GM12878 (cell line): Measurements from ENCODE around the gene KCNRG. TPM values are rescaled to one million over a fixed set of nuclear protein-coding genes. Genes with fewer than 3 reads are reported as not detected.

Source experiments
- ELK1 ChIP-seq: IDR thresholded peaks from 2 replicates; pipeline ENCODE4 v1.6.1; 2012; ENCODE audit warnings: low read depth, low read length, improper control_type of control experiment
- PRDM15 ChIP-seq: fragments of 450-650 bp; formaldehyde crosslinking; IDR thresholded peaks from 2 replicates; pipeline ENCODE4 v1.4.0; 2020; ENCODE audit warnings: mild to moderate bottlenecking, moderate library complexity
- USF1 ChIP-seq: IDR thresholded peaks from 2 replicates; pipeline ENCODE4 v1.6.1; 2011; ENCODE audit warnings: borderline replicate concordance, low read depth, mild to moderate bottlenecking, moderate library complexity, mixed read lengths, low read length; ENCODE audit not compliant: insufficient read depth; ENCODE audit errors: extremely low read length
- ZNF207 ChIP-seq: fragments of 450-650 bp; IDR thresholded peaks from 2 replicates; pipeline ENCODE4 v1.6.1; 2014; ENCODE audit warnings: antibody characterized with exemption, mild to moderate bottlenecking, borderline replicate concordance
- polyA plus RNA-seq, 11 experiments: library from polyadenylated mRNA; depleted of rRNA in 4 of 11; unstranded in 6 of 11; stranded (reverse) in 5 of 11; fragments of >200 nt; fragmentation: Nextera tagmentation in 4 of 11; fragmentation: Illumina TruSeq in 1 of 11; extraction: Ambion mirVana in 4 of 11; extraction: Trizol in 1 of 11; gene quantifications; 1 replicate in 1 of 11; 2 replicates in 10 of 11; pipeline versions ENCODE4 v1.2.1 to v1.2.3, GENCODE V29; 2011 to 2016; ENCODE audit warnings: inconsistent platforms in 2 of 11, missing spikeins in 2 of 11, low read depth in 1 of 11
- total RNA-seq, 4 experiments: library from RNA; depleted of rRNA in 3 of 4; stranded (reverse); fragments of >200 nt in 3 of 4; fragmentation: Illumina TruSeq in 1 of 4; extraction: Trizol in 1 of 4; gene quantifications; 2 replicates each; pipeline versions ENCODE4 v1.2.1 to v1.2.3, GENCODE V29; 2013 to 2021

KCNRG gene
- total and polyA plus RNA-seq, 10 of the 15 experiments (the other 5 are each of a cell fraction or from before 2014, with no cell fraction given), result 0.37 to 1.5 (median 0.58) TPM

- 0 out of 2 replicates have a peak, but pooled peaks have one; percentile 18 for TF ChIP-seq ELK1
- TF ChIP-seq USF1, result no peak
- peak; percentile 75; the same call in 1 of the 2 replicates for TF ChIP-seq ZNF207
- TF ChIP-seq PRDM15, result no peak
These were observed 18.0 kb upstream of the KCNRG start, which contains the start of gene TRIM13 (continued) for GRCh38 chr13:49996951-49997895.
